HG03342 (cell line): ENCODE data around the gene ADAMTS19.
A peak's percentile ranks its signal among the peaks of the same experiment; 100 is the strongest.

ENCODE experiments used
- ATAC-seq: cut with Tn5 transposase; IDR thresholded peaks from one replicate; pipeline ENCODE4 v1.9.1; 2021; ENCODE audit warnings: mild to moderate bottlenecking, moderate library complexity; ENCODE audit not compliant: unreplicated experiment

Gene ADAMTS19

GRCh38 chr5:129748913-129749880 is 289.1 kb downstream of the ADAMTS19 start:
- no peak for ATAC-seq

- no peak for ATAC-seq
Measured at GRCh38 chr5:129760636-129761325, 300.7 kb downstream of the ADAMTS19 start.

- ATAC-seq: no peak
Measured at GRCh38 chr5:129763651-129764050, 303.6 kb downstream of the ADAMTS19 start.

- no peak for ATAC-seq
Measured at GRCh38 chr5:129766798-129767197, 306.7 kb downstream of the ADAMTS19 start.

GRCh38 chr5:129767927-129768380 is 307.9 kb downstream of the ADAMTS19 start:
- peak; percentile 93 for ATAC-seq

- ATAC-seq: no peak
Measured at GRCh38 chr5:129768735-129769134, 308.6 kb downstream of the ADAMTS19 start.

GRCh38 chr5:129770024-129770820 is 310.1 kb downstream of the ADAMTS19 start:
- ATAC-seq: no peak

GRCh38 chr5:129771058-129771838 is 311.1 kb downstream of the ADAMTS19 start:
- peak; percentile 62 for ATAC-seq

GRCh38 chr5:129773376-129773775 is 313.3 kb downstream of the ADAMTS19 start:
- ATAC-seq: no peak

GRCh38 chr5:129781594-129781993 is 321.5 kb downstream of the ADAMTS19 start:
- no peak for ATAC-seq
